DND-41 (cell line): ENCODE results near the gene MGAT5.

Experiments
- CTCF ChIP-seq: IDR thresholded peaks from 2 replicates; pipeline ENCODE4 v1.5.1; 2012; ENCODE audit warnings: borderline replicate concordance, low read length, moderate library complexity, mild to moderate bottlenecking; ENCODE audit not compliant: poor library complexity, severe bottlenecking; ENCODE audit errors: extremely low read depth
- EZH2 ChIP-seq: IDR thresholded peaks from 3 replicates; pipeline ENCODE4 v1.6.1; 2012; ENCODE audit warnings: borderline replicate concordance, low read depth, mild to moderate bottlenecking, moderate library complexity, low read length, inconsistent platforms; ENCODE audit not compliant: severe bottlenecking

DNA sequence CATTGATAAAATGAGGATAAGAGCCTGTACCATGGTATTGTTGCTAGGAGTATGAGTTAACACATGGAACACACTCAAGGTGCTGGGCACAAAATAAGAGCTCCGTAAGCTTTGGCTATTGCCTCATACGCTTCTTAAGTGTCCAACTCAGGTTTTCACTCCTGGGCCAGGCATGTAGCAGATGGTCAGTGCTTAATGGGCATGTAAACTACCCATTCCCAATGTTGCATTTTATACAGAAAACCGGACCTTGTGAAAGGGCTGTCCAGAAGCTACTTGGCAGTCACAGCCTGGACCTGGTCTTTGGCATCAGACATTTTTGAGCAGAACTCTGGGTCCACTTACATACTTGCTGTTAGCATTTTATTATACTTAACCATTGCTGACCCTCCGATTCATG lies 26.9 kb downstream of the MGAT5 start:
- TF ChIP-seq CTCF: no peak
- TF ChIP-seq EZH2: no peak
